GM19438 (cell line): Measurements from ENCODE around the gene PIGQ.
A peak's percentile ranks its signal among the peaks of the same experiment; 100 is the strongest.

Experiments
- ATAC-seq: cut with Tn5 transposase; IDR thresholded peaks from one replicate; pipeline ENCODE4 v1.9.1; 2021; ENCODE audit warnings: low read depth; ENCODE audit not compliant: unreplicated experiment

Gene PIGQ

GRCh38 chr16:566475-567372 is 3.0 kb upstream of the PIGQ start, which contains the start of gene NHLRC4:
Gene NHLRC4, plus strand, starts transcription at chr16:567005. Its CDS starts 1,043 bp downstream, at chr16:568048.
- peak; percentile 56 for ATAC-seq

- ATAC-seq, result no peak
Measured at GRCh38 chr16:567373-568256, 2.2 kb upstream of the PIGQ start.

GRCh38 chr16:568401-569258 is 1.1 kb upstream of the PIGQ start:
- ATAC-seq, result no peak

- ATAC-seq, result no peak
Measured at GRCh38 chr16:572865-573650, 3.3 kb downstream of the PIGQ start.

- no peak for ATAC-seq
Measured at GRCh38 chr16:574021-574760, 4.4 kb downstream of the PIGQ start.

- no peak for ATAC-seq
Measured at GRCh38 chr16:575354-576196, 5.8 kb downstream of the PIGQ start.

- no peak for ATAC-seq
Measured at GRCh38 chr16:576197-576822, 6.5 kb downstream of the PIGQ start.

- ATAC-seq, result no peak
Measured at GRCh38 chr16:576823-577201, 7.0 kb downstream of the PIGQ start.

GRCh38 chr16:577796-578195 is 8.0 kb downstream of the PIGQ start:
- no peak for ATAC-seq

GRCh38 chr16:578232-578869 is 8.6 kb downstream of the PIGQ start:
- ATAC-seq, result no peak

- ATAC-seq, result no peak
Measured at GRCh38 chr16:578870-579405, 9.2 kb downstream of the PIGQ start.

GRCh38 chr16:580141-580945 is 10.6 kb downstream of the PIGQ start:
- no peak for ATAC-seq

GRCh38 chr16:580946-581498 is 11.3 kb downstream of the PIGQ start:
- ATAC-seq, result no peak

GRCh38 chr16:582218-582613 is 12.4 kb downstream of the PIGQ start:
- no peak for ATAC-seq

- no peak for ATAC-seq
Measured at GRCh38 chr16:582614-583331, 13.0 kb downstream of the PIGQ start.
